ENCODE data around the gene FAM43A.

DNA sequence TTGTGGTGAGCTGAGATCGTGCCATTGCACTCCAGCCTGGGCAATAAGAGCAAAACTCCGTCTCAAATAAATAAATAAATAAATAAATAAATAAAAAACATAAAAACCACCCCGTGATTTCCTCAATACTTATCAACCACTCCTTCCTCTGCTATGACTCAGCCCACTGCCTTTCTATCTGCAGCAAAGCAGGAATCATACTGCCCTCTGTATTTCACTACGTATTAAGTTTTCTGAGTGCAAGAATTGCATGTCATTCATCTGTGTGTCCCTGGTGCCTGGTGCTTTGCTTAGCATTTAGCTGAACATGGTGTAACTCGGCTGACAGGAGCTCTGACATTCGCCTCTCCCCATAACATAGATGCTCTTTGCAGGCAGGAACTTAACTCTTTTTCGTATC lies 20.8 kb upstream of the FAM43A start:
- TF ChIP-seq CTCF (conservative IDR thresholded peaks at IDR 0.05 in 1 of 2, IDR thresholded peaks at IDR 0.05 in 1 of 2; ENCODE audit: extremely low read depth in 1 of 2, insufficient read depth in 1 of 2, low read depth in 1 of 2, low read length in 2 of 2) (no peak), EZH2 (IDR thresholded peaks at IDR 0.05; ENCODE audit: borderline replicate concordance, low read length) (no peak)

Data from mammary epithelial cell (primary cell).